Activated CD4-positive, alpha-beta T cell treated with anti-CD3 and anti-CD28 coated beads, Interleukin-2, amount 50 U/mL, for 4 hours (primary cell): ENCODE measurements around the gene ALB.

Experiments
- DNase-seq, 2 experiments: peaks; one replicate each; pipeline ENCODE4 v3.0.0-alpha.2; 2020

Gene ALB

GRCh38 chr4:73432169-73433000 is 28.3 kb downstream of the ALB start:
- no peak for DNase-seq

GRCh38 chr4:73433140-73433539 is 29.1 kb downstream of the ALB start:
- DNase-seq = no peak

DNA sequence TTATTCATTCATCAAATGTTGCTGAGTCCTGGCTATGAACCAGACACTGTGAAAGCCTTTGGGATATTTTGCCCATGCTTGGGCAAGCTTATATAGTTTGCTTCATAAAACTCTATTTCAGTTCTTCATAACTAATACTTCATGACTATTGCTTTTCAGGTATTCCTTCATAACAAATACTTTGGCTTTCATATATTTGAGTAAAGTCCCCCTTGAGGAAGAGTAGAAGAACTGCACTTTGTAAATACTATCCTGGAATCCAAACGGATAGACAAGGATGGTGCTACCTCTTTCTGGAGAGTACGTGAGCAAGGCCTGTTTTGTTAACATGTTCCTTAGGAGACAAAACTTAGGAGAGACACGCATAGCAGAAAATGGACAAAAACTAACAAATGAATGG is 30.2 kb downstream of the ALB start:
- no peak for DNase-seq

DNA sequence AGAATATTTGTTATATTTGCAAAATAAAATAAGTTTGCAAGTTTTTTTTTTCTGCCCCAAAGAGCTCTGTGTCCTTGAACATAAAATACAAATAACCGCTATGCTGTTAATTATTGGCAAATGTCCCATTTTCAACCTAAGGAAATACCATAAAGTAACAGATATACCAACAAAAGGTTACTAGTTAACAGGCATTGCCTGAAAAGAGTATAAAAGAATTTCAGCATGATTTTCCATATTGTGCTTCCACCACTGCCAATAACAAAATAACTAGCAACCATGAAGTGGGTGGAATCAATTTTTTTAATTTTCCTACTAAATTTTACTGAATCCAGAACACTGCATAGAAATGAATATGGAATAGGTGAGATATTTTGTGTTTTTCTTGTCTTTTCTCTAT is 31.9 kb downstream of the ALB start, which contains the start of gene AFP:
TSS of gene AFP (plus strand) at position 238 of the 400 bp plus-strand sequence. CDS start at position 280, 42 bp downstream.
- DNase-seq = no peak

DNA sequence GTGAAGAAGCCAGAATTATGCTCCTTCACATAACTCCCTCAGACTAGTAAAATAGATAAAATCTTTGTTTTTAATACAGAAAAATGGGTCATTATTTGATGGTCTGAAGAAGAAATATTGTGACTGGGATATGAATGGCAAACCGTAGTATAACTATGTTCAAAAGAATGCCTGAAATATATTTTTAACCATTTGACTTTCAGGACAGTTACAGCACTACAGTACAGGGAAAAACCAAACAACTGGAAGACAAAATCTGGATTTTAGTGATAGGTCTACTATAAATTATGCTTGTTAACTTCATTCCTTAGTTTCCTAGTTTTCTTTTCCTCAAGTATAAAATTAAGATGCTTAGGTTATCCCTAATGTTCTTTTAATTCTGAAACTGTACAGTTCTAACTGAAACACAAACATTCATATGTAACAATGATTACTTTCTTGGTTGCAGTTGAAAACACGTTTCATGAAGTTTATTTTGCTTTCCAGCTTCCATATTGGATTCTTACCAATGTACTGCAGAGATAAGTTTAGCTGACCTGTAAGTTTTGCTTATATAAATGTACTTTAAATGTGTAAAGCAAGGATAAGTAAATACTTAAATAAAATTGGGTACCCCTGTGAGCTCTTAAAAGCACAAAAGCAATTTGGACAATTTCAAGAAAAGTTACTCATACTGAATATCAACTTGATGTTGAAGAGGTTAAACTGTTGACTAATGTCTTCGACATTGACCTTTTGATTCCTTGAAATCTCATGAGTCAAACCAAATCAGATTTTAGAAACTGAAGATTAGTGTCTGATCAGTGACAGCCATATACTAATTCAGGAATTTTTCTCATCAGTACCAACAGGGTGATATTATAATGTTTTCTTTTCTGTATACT is 32.8 kb downstream of the ALB start:
- DNase-seq = no peak

DNA sequence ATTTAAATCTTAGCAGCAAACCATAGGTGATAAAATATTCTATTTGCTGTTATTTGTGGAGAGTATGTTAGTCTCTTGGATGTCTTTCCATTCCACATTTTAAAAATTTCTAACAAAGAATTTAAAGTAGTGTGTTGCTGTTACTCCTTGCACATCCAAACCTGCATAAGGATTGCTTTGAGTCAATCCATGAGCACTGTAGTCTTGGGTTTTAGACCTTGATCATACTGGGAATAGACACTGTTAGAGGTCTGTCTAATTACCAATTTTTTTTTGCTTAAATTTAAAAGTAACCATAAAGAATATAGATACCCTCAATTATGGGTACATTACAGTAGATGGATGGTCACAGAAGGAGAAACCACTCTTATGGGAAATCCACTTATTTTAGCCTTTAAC is 33.5 kb downstream of the ALB start:
- DNase-seq = no peak

- no peak for DNase-seq
These were observed 34.0 kb downstream of the ALB start for GRCh38 chr4:73438048-73438447.

DNA sequence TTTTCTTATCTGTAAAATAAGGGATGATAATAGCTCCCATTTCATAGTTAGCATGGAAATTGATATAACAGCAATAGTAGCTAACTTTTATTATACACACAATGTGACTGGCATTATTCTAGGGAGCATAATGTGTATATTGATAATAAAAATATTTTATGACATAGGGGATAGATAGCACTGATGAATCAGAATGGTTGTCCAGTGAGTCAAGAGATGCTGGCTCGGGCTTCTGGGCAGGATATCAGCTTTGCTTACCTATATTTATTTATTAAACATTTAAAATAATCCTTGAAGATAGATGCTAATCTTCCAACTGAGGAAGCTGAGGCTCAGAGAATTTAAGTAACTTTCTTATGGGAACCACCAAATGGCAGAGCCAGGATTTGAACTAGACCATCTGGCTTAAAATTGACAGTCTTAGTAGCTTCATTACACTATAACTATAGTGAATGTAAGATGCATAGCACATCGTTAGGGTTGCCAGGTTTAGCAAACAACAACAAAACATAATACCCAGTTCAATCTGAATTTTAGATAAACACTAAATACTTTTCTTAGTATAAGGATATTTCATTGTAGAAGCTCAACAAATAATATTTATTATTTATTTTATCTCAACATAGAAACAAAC is 34.6 kb downstream of the ALB start:
- DNase-seq = no peak

DNA sequence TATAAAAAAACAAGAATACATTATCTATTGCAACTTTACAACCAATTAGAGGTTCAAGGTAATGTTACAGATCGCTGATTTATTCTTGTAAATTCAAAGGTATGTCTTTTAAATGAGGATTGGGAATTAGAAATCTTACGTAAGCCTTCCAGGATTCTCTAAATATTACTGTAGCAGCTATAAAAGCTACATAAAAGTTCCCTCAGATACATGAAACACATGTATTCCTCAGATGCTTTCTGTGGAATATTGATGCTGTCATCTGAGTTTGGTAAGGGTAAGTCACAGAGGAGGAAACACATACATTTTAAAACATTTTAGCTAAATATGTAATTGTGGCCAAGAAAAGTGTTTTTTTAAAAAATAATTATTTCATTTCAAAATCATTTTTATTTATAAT is 35.4 kb downstream of the ALB start:
- no peak for DNase-seq

- no peak for DNase-seq
These were observed 35.9 kb downstream of the ALB start for GRCh38 chr4:73439991-73440390.

GRCh38 chr4:73440653-73441052 is 36.6 kb downstream of the ALB start:
- no peak for DNase-seq

- no peak for DNase-seq
These were observed 38.2 kb downstream of the ALB start for GRCh38 chr4:73442275-73442674.

GRCh38 chr4:73443224-73443623 is 39.1 kb downstream of the ALB start:
- no peak for DNase-seq

DNA sequence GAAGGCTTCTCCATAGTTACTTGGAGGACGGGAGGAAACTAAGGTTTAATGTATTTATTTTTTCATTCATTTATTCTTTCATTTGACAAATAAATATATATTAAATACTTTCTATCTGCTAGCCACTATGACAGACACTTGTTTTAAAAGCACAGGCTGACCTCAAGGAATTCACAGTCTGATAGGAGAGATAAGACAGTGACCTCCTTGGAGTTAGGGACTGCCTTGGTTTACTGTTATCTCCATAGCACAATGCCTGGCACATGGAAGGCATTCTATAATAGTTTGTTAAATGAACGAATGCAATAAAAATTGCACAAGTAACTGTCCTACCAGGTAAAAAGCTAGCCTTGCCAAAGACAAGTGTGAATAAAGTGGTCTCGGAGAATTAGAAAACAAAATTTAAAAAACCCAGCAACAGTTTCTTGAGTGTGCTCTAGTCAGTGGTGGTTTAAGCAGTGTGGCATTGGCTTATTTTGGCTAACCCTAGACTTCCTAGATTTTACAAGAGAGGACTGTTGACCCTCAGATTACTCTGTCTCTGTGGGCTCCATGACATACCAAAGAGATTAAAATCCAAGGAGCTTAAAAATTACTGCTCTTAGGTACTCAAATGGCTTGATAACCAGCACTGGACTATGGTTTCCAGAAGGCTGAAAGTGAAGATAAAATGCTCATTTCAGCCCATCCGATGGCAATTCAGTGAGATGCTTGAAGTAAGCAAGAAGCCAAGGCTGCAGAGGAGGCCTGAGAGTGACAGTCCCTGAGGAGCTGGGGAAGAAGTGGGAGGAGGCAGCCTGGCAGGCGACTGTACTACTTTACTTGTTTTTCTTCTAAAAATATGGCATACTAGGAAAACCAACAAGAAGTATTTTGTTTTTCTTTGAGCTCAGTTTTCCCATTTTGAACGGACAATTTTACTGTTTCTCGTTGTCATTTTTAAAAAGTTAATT is 41.6 kb downstream of the ALB start:
- no peak for DNase-seq

GRCh38 chr4:73446336-73446938 is 42.4 kb downstream of the ALB start:
- DNase-seq = no peak

DNA sequence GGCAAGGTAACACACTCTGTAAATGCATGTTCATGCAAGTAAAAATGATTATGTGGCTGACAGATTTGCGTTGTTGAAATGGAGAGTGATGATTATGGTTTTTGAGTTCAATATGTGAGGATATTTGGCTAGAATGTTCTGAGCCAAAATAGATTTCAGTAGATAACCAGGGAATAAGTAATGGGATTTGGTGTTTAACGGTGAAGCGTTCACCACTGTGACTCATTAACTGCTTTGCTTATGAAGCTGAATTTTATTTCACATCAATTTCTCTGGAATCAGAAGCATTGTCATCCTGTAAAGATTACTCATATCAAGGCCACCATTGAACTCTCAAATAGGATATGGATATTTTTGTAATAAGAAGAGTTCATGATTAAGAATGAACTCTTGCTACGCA is 43.6 kb downstream of the ALB start:
- no peak for DNase-seq

GRCh38 chr4:73448448-73449203 is 44.5 kb downstream of the ALB start:
- no peak for DNase-seq

DNA sequence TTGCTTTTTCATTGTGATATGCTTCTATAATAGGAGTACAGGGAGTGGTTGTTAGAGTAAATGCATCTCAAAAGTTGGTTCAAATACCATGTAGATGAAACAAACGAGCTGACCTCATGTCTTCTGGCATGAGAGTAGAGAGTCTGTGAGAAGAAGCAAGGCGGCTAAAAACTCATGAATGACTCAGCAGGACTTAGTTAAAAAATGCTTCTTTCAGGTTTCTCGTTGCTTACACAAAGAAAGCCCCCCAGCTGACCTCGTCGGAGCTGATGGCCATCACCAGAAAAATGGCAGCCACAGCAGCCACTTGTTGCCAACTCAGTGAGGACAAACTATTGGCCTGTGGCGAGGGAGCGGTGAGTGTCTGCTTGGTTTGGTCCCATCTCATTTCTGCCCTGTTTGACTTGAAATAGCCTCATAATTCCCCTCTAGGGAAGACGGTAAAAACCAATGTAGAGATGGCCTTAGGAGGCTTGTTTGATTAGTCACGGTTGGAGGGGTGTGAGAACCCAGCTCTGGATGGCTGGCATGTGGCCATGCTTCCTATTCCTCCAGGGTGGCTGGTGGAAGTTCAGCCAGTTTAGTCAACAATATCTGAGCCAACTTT is 46.4 kb downstream of the ALB start:
- DNase-seq = no peak

DNA sequence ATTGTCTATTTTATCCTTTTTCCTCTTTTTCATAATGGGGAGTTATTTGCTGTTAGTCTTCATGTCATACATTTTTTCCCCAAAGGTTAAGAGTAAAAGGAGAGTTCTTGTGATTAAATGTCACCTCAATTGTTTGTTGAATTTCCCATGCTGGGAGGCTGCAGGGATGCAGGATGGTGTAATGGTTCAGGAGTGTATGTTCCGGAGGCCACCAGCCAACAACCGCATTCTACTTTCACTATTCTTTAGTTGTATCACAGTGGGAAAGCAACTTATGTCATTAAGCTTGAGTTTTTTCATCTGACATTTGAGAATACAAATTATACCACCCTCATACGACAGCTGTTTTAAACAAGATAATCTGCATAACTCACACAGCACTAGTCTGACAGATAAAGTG is 47.3 kb downstream of the ALB start:
- no peak for DNase-seq

- no peak for DNase-seq
These were observed 48.1 kb downstream of the ALB start for GRCh38 chr4:73451981-73452747.
